GM12878 (cell line): ENCODE results near the gene CHSY3. TPM values are rescaled to one million over a fixed set of nuclear protein-coding genes. Genes with fewer than 3 reads are reported as not detected.

Experiments used
- ATAC-seq: fragments of 200-7000 bp; cut with Tn5 transposase; 3 replicates; pipeline ENCODE4 v1.9.1; 2020; ENCODE audit warnings: mild to moderate bottlenecking, moderate library complexity
- BruUV-seq: library from RNA; stranded (reverse); fragments of 400-500 nt; replicated peaks from 2 replicates; lab custom pipeline; 2021; lab: Mats Ljungman, UMichigan
- CTCF ChIA-PET: fragments of 300-600 bp; sonication (Branson Sonifier 250); formaldehyde crosslinking; extraction: SDS; loops from one replicate; lab custom pipeline; 2021; ENCODE audit warnings: inconsistent platforms; lab: Yijun Ruan, JAX
- POLR2A ChIA-PET: fragments of 350-600 bp; formaldehyde crosslinking; extraction: SDS; loops from one replicate; lab custom pipeline; 2021; ENCODE audit warnings: inconsistent platforms; lab: Charles Lee
- RAD21 ChIA-PET: fragments of 300-600 bp; sonication (Branson Sonifier 250); formaldehyde crosslinking; loops from one replicate; lab custom pipeline; 2023; ENCODE audit warnings: antibody characterized with exemption; ENCODE audit not compliant: unreplicated experiment; lab: Charles Lee
- SMC1A ChIA-PET: fragments of 300-600 bp; sonication (Branson Sonifier 250); formaldehyde crosslinking; loops from one replicate; lab custom pipeline; 2023; ENCODE audit not compliant: unreplicated experiment, uncharacterized antibody; lab: Charles Lee
- DNase-seq: peaks from one replicate; pipeline ENCODE4 v3.0.0-alpha.2; 2011; ENCODE audit warnings: low read depth, low spot score
- FAIRE-seq: peaks from 3 replicates; lab custom pipeline; 2011; peaks lifted over from hg19 to GRCh38; lab: Jason Lieb, UNC
- H2AFZ ChIP-seq: 2 replicates; pipeline ENCODE4 v1.6.0; 2011; ENCODE audit warnings: low read depth, low read length, control low read depth; ENCODE audit not compliant: control insufficient read depth
- H3K27ac ChIP-seq: 2 replicates; pipeline ENCODE4 v1.5.1; 2011; ENCODE audit warnings: control low read depth; ENCODE audit not compliant: control insufficient read depth, insufficient read depth
- H3K27me3 ChIP-seq, 2 experiments: replicated peaks in 1 of 2; 2 replicates each; pipeline versions ENCODE4 v1.6.0 to v1.6.1; 2011; ENCODE audit warnings: low read length in 1 of 2; ENCODE audit not compliant: control insufficient read depth in 2 of 2, insufficient read depth in 2 of 2
- H3K36me3 ChIP-seq, 2 experiments: 2 replicates each; pipeline ENCODE4 v1.5.1; 2011; ENCODE audit warnings: low read length in 1 of 2; ENCODE audit not compliant: control insufficient read depth in 2 of 2, insufficient read depth in 2 of 2
- H3K4me1 ChIP-seq: 2 replicates; pipeline ENCODE4 v1.6.1; 2011; ENCODE audit warnings: mild to moderate bottlenecking, low read length, moderate library complexity, mixed read lengths; ENCODE audit not compliant: control insufficient read depth, insufficient read depth
- H3K4me2 ChIP-seq: 2 replicates; pipeline ENCODE4 v1.6.0; 2011; ENCODE audit warnings: control low read depth; ENCODE audit not compliant: control insufficient read depth, insufficient read depth
- H3K4me3 ChIP-seq: fragments of 200-600 bp; sonication (generic); 2 replicates; pipeline ENCODE4 v1.5.1; 2016
- H3K79me2 ChIP-seq: 2 replicates; pipeline ENCODE4 v1.6.0; 2011; ENCODE audit warnings: low read length; ENCODE audit not compliant: control insufficient read depth, insufficient read depth
- H3K9ac ChIP-seq: 2 replicates; pipeline ENCODE4 v1.8.0; 2011; ENCODE audit warnings: low read length, control low read depth, mixed read lengths; ENCODE audit not compliant: control insufficient read depth, insufficient read depth
- H3K9me3 ChIP-seq: replicated peaks from 3 replicates; pipeline ENCODE4 v1.5.1; 2011; ENCODE audit warnings: mild to moderate bottlenecking, low read length; ENCODE audit not compliant: control insufficient read depth, insufficient read depth
- H4K20me1 ChIP-seq: 2 replicates; pipeline ENCODE4 v1.6.0; 2011; ENCODE audit not compliant: control insufficient read depth, insufficient read depth
- BCL11A ChIP-seq: IDR thresholded peaks from 2 replicates; pipeline ENCODE4 v1.6.1; 2011; ENCODE audit warnings: low read depth, low read length
- GABPA ChIP-seq: IDR thresholded peaks from 2 replicates; pipeline ENCODE4 v1.6.1; 2014; ENCODE audit warnings: antibody characterized with exemption, low read depth, mild to moderate bottlenecking, inconsistent platforms
- HDAC2 ChIP-seq: fragments of 200-600 bp; sonication (generic); IDR thresholded peaks from 2 replicates; pipeline ENCODE4 v1.6.1; 2017
- HDGF ChIP-seq: fragments of 450-650 bp; IDR thresholded peaks from 2 replicates; pipeline ENCODE4 v1.6.1; 2016; ENCODE audit warnings: antibody characterized with exemption
- NBN ChIP-seq: fragments of 450-650 bp; IDR thresholded peaks from 2 replicates; pipeline ENCODE4 v1.6.1; 2016
- POLR2AphosphoS2 ChIP-seq: IDR thresholded peaks from 2 replicates; pipeline ENCODE4 v1.6.1; 2011; ENCODE audit warnings: low read depth, mild to moderate bottlenecking, low read length, improper control_type of control experiment, moderate library complexity
- RAD21 ChIP-seq: IDR thresholded peaks from 2 replicates; pipeline ENCODE4 v1.6.1; 2011; ENCODE audit warnings: mild to moderate bottlenecking, low read depth, low read length, moderate library complexity; ENCODE audit not compliant: insufficient read depth
- RAD51 ChIP-seq: fragments of 450-650 bp; IDR thresholded peaks from 2 replicates; pipeline ENCODE4 v1.6.1; 2016; ENCODE audit warnings: moderate library complexity, mild to moderate bottlenecking, inconsistent platforms
- SP1 ChIP-seq: IDR thresholded peaks from one replicate; pipeline ENCODE4 v1.6.1; 2011; ENCODE audit warnings: low read depth, low read length
- SUPT20H ChIP-seq: IDR thresholded peaks from 2 replicates; pipeline ENCODE4 v1.6.1; 2011; ENCODE audit warnings: low read depth, mild to moderate bottlenecking, low read length, moderate library complexity, borderline replicate concordance; ENCODE audit not compliant: control insufficient read depth
- ZNF592 ChIP-seq: fragments of 450-650 bp; IDR thresholded peaks from 2 replicates; pipeline ENCODE4 v1.6.1; 2017; ENCODE audit warnings: mild to moderate bottlenecking, moderate library complexity
- WGBS: methylation state at CpG from one replicate; pipeline ENCODE4 v1.1.6; 2016; ENCODE audit warnings: low lambda C conversion rate; ENCODE audit not compliant: insufficient replicate concordance, insufficient coverage; ENCODE audit errors: missing lambda C conversion rate; 5-methylcytosine and 5-hydroxymethylcytosine counted together
- in situ Hi-C: fragments of 300-500 bp; cut with MboI; formaldehyde crosslinking; loops from 9 replicates; pipeline ENCODE4 v1.14.3; 2018; ENCODE audit warnings: mixed read lengths
- intact Hi-C: fragments of 100-400 bp; cut with micrococcal nuclease; formaldehyde crosslinking; loops from one replicate; pipeline ENCODE4 v1.14.2; 2022; ENCODE audit not compliant: unreplicated experiment
- polyA plus RNA-seq, 11 experiments: library from polyadenylated mRNA; depleted of rRNA in 4 of 11; unstranded in 6 of 11; stranded (reverse) in 5 of 11; fragments of >200 nt; fragmentation: Nextera tagmentation in 4 of 11; fragmentation: Illumina TruSeq in 1 of 11; extraction: Ambion mirVana in 4 of 11; extraction: Trizol in 1 of 11; gene quantifications; 1 replicate in 1 of 11; 2 replicates in 10 of 11; pipeline versions ENCODE4 v1.2.1 to v1.2.3, GENCODE V29; 2011 to 2016; ENCODE audit warnings: inconsistent platforms in 2 of 11, missing spikeins in 2 of 11, low read depth in 1 of 11
- total RNA-seq, 4 experiments: library from RNA; depleted of rRNA in 3 of 4; stranded (reverse); fragments of >200 nt in 3 of 4; fragmentation: Illumina TruSeq in 1 of 4; extraction: Trizol in 1 of 4; gene quantifications; 2 replicates each; pipeline versions ENCODE4 v1.2.1 to v1.2.3, GENCODE V29; 2013 to 2021
- TF ChIP-seq, protein P1 (sequence below): fragments of 450-650 bp; IDR thresholded peaks from 2 replicates; pipeline ENCODE4 v1.6.1; 2017; ENCODE audit warnings: mild to moderate bottlenecking, moderate library complexity

CHSY3 gene
- total and polyA plus RNA-seq, 10 of the 15 experiments (the other 5 are each of a cell fraction or from before 2014, with no cell fraction given) = not detected

GRCh38 chr5:129899454-129899853 is 4.8 kb upstream of the CHSY3 start:
- H3K9me3 ChIP-seq = no peaks in the 10 kb centered on the region
- TF ChIP-seq, protein P1, sequence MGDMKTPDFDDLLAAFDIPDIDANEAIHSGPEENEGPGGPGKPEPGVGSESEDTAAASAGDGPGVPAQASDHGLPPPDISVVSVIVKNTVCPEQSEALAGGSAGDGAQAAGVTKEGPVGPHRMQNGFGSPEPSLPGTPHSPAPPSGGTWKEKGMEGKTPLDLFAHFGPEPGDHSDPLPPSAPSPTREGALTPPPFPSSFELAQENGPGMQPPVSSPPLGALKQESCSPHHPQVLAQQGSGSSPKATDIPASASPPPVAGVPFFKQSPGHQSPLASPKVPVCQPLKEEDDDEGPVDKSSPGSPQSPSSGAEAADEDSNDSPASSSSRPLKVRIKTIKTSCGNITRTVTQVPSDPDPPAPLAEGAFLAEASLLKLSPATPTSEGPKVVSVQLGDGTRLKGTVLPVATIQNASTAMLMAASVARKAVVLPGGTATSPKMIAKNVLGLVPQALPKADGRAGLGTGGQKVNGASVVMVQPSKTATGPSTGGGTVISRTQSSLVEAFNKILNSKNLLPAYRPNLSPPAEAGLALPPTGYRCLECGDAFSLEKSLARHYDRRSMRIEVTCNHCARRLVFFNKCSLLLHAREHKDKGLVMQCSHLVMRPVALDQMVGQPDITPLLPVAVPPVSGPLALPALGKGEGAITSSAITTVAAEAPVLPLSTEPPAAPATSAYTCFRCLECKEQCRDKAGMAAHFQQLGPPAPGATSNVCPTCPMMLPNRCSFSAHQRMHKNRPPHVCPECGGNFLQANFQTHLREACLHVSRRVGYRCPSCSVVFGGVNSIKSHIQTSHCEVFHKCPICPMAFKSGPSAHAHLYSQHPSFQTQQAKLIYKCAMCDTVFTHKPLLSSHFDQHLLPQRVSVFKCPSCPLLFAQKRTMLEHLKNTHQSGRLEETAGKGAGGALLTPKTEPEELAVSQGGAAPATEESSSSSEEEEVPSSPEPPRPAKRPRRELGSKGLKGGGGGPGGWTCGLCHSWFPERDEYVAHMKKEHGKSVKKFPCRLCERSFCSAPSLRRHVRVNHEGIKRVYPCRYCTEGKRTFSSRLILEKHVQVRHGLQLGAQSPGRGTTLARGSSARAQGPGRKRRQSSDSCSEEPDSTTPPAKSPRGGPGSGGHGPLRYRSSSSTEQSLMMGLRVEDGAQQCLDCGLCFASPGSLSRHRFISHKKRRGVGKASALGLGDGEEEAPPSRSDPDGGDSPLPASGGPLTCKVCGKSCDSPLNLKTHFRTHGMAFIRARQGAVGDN = no peak
- TF ChIP-seq RAD21 (0 out of 2 replicates have a peak, but pooled peaks have one; percentile 25), HDAC2 (no peak)
- TF ChIP-seq, all 136 proteins: peak for 1
- RAD21 ChIA-PET = no interaction called here
- POLR2A ChIA-PET = no interaction called here
- Histone ChIP-seq H3K9ac (no peak overlapping the region), H3K4me3 (no peak overlapping the region), H3K4me2 (no peak overlapping the region), H3K36me3 (no peaks in the 10 kb centered on the region), H3K4me1 (no peaks in the 10 kb centered on the region), H3K27ac (no peak overlapping the region), H3K27me3 (peaks cover 4 to 5% of the 10 kb centered on the region in 2 experiments), H3K79me2 (no peaks in the 10 kb centered on the region), H2AFZ (no peak overlapping the region), H4K20me1 (no peaks in the 10 kb centered on the region)
- BruUV-seq = no TSS peak
- CTCF ChIA-PET = no interaction called here
- SMC1A ChIA-PET = no interaction called here
- no peak for DNase-seq
- no peak for FAIRE-seq
- intact Hi-C loops (no loop called here), in situ Hi-C loops (no loop called here)
- no peak for ATAC-seq

- SMC1A ChIA-PET = no interaction called here
- ATAC-seq (no peak), DNase-seq (no peak), FAIRE-seq (no peak)
- Histone ChIP-seq H3K4me3 (no peak overlapping the region), H3K27ac (no peak overlapping the region), H3K4me1 (no peaks in the 10 kb centered on the region), H2AFZ (no peak overlapping the region), H3K9me3 (no peaks in the 10 kb centered on the region), H3K4me2 (no peak overlapping the region), H3K9ac (no peak overlapping the region), H3K79me2 (no peaks in the 10 kb centered on the region), H3K27me3 (peaks cover 6 to 10% of the 10 kb centered on the region in 2 experiments), H3K36me3 (no peaks in the 10 kb centered on the region), H4K20me1 (no peaks in the 10 kb centered on the region)
- CTCF ChIA-PET = no interaction called here
- no TSS peak for BruUV-seq
- in situ Hi-C loops (no loop called here), intact Hi-C loops (loop anchor here (10.0 kb wide), 1 partner anchor 252 kb away; no protein-coding TSS in a partner anchor)
- POLR2A ChIA-PET = no interaction called here
- 48% methylated on average over 6 of the region's 6 CpGs for WGBS
- RAD21 ChIA-PET = no interaction called here
- TF ChIP-seq NBN = no peak
- TF ChIP-seq POLR2AphosphoS2 = no peak
- no peak for TF ChIP-seq RAD51
- TF ChIP-seq BCL11A = no peak
- no peak for TF ChIP-seq HDGF
- TF ChIP-seq SUPT20H = no peak
- no peak for TF ChIP-seq ZNF592
- no peak for TF ChIP-seq GABPA
- TF ChIP-seq SP1 = no peak
These were observed 1.4 kb upstream of the CHSY3 start for GRCh38 chr5:129902816-129903215.
